Measurements from ENCODE around the gene LYRM9. TPM values are rescaled to one million over a fixed set of nuclear protein-coding genes. Genes with fewer than 3 reads are reported as not detected.
"Not testable (repeated sequence)": the region's sequence is repeated elsewhere in the genome, so short reads cannot be mapped to it uniquely, and the experiment has no call there.

The LYRM9 gene
- total RNA-seq, 5 donors from 2014 or later (not counting 1 experiment from before 2014, with no cell fraction given) = 11.7 to 19.2 (median 14.2) TPM

GRCh38 chr17:27848931-27849330, 44.2 kb downstream of the LYRM9 start:
- H3K27ac ChIP-seq (ENCODE audit: low read length) = no peak overlapping the region

GRCh38 chr17:27846808-27847307, 46.3 kb downstream of the LYRM9 start:
- Histone ChIP-seq H3K4me3 (ENCODE audit: control insufficient read depth in 1 of 2, extremely low read depth in 1 of 2, low read length in 1 of 2) (peak overlapping the region; percentile 25 to 33), H3K4me1 (ENCODE audit: control insufficient read depth in 1 of 2, extremely low read depth in 1 of 2, insufficient read depth in 2 of 2, low read length in 2 of 2) (peaks cover 0 to 14% of the 10 kb centered on the region in 2 experiments), H3K27ac (ENCODE audit: low read length) (peak overlapping the region; percentile 52)
- H3K27me3 ChIP-seq (replicated peaks in 1 of 2; ENCODE audit: control insufficient read depth in 2 of 2, extremely low read depth in 1 of 2, insufficient read depth in 2 of 2, low read length in 1 of 2); H3K9me3 ChIP-seq; POLR2A ChIA-PET; H3K36me3 Mint-ChIP-seq; H3K36me3 ChIP-seq (ENCODE audit: control insufficient read depth in 2 of 2, extremely low read depth in 1 of 2, insufficient read depth in 1 of 2, low read length in 1 of 2); H3K27me3 Mint-ChIP-seq; ATAC-seq (replicated peaks in 1 of 4); DNase-seq; H3K9me3 Mint-ChIP-seq: not testable (repeated sequence)
- CTCF ChIA-PET = interaction anchor here (0.6 to 2.0 kb wide), 6 partner anchors 15 to 441 kb away, joined by 3 to 16 read pairs (median 4); no protein-coding TSS in a partner anchor
- Mint-ChIP-seq H3K4me1 (peaks cover 21 to 22% (median 22%) of the 10 kb centered on the region in 3 donors), H3K27ac (peak overlapping the region; percentile 90 to 95), H3K4me3 (peak overlapping the region; percentile 77 to 80 (median 77))
- WGBS (ENCODE audit: insufficient coverage) = 96% methylated on average over 10 of the region's 11 CpGs

More at GRCh38 chr17:27848931-27849330, 44.2 kb downstream of the LYRM9 start:
- peaks cover 21 to 22% (median 22%) of the 10 kb centered on the region in 3 donors for H3K4me1 Mint-ChIP-seq
- H3K9me3 ChIP-seq = no peaks in the 10 kb centered on the region
- H3K9me3 Mint-ChIP-seq = no peaks in the 10 kb centered on the region
- H3K4me1 ChIP-seq (ENCODE audit: control insufficient read depth in 1 of 2, extremely low read depth in 1 of 2, insufficient read depth in 2 of 2, low read length in 2 of 2) = peaks cover 0 to 14% of the 10 kb centered on the region in 2 experiments
- no peak overlapping the region for H3K27ac Mint-ChIP-seq
- DNase-seq (no peak), ATAC-seq (replicated peaks in 1 of 4) (no peak)
- 100% methylated on average over 1 of the region's 3 CpGs for WGBS (ENCODE audit: insufficient coverage)
- H3K4me3 Mint-ChIP-seq = no peak overlapping the region
- POLR2A ChIA-PET = no interaction called here
- no peaks in the 10 kb centered on the region for H3K36me3 ChIP-seq (ENCODE audit: control insufficient read depth in 2 of 2, extremely low read depth in 1 of 2, insufficient read depth in 1 of 2, low read length in 1 of 2)
- CTCF ChIA-PET = no interaction called here
- no peaks in the 10 kb centered on the region for H3K36me3 Mint-ChIP-seq
- H3K4me3 ChIP-seq (ENCODE audit: control insufficient read depth in 1 of 2, extremely low read depth in 1 of 2, low read length in 1 of 2) = no peak overlapping the region
- H3K27me3 ChIP-seq (replicated peaks in 1 of 2; ENCODE audit: control insufficient read depth in 2 of 2, extremely low read depth in 1 of 2, insufficient read depth in 2 of 2, low read length in 1 of 2) = peaks cover 0 to 6% of the 10 kb centered on the region in 2 experiments
- no peaks in the 10 kb centered on the region for H3K27me3 Mint-ChIP-seq

GRCh38 chr17:27846042-27846655, 47.0 kb downstream of the LYRM9 start:
- Mint-ChIP-seq H3K36me3 (no peaks in the 10 kb centered on the region), H3K27me3 (no peaks in the 10 kb centered on the region), H3K27ac (peak overlapping the region; percentile 90 to 95), H3K4me1 (peaks cover 21 to 22% (median 22%) of the 10 kb centered on the region in 3 donors), H3K4me3 (peak overlapping the region; percentile 77 to 80 (median 77)), H3K9me3 (no peaks in the 10 kb centered on the region)
- peak; percentile 62 to 90 (median 74) for ATAC-seq (replicated peaks in 1 of 4)
- Histone ChIP-seq H3K4me3 (ENCODE audit: control insufficient read depth in 1 of 2, extremely low read depth in 1 of 2, low read length in 1 of 2) (peak overlapping the region; percentile 25 to 33), H3K27me3 (replicated peaks in 1 of 2; ENCODE audit: control insufficient read depth in 2 of 2, extremely low read depth in 1 of 2, insufficient read depth in 2 of 2, low read length in 1 of 2) (no peaks in the 10 kb centered on the region), H3K36me3 (ENCODE audit: control insufficient read depth in 2 of 2, extremely low read depth in 1 of 2, insufficient read depth in 1 of 2, low read length in 1 of 2) (no peaks in the 10 kb centered on the region), H3K9me3 (no peaks in the 10 kb centered on the region), H3K4me1 (ENCODE audit: control insufficient read depth in 1 of 2, extremely low read depth in 1 of 2, insufficient read depth in 2 of 2, low read length in 2 of 2) (peaks cover 0 to 14% of the 10 kb centered on the region in 2 experiments), H3K27ac (ENCODE audit: low read length) (peak overlapping the region; percentile 52)
- ChIA-PET POLR2A (interaction anchor here (0.6 to 0.7 kb wide), 2 partner anchors 14 to 489 kb away, joined by 3 to 7 read pairs; partner anchors contain the start of gene TNFAIP1 (in 1 of the 2)), CTCF (interaction anchor here (0.7 to 2.0 kb wide), 4 partner anchors 14 to 40 kb away, joined by 3 to 16 read pairs (median 5); no protein-coding TSS in a partner anchor)
- 0% methylated on average over 22 of the region's 23 CpGs for WGBS (ENCODE audit: insufficient coverage)
- DNase-seq = peak in 32 of 35 experiments; percentile 1 to 64 (median 22)

GRCh38 chr17:27845264-27846041, 47.7 kb downstream of the LYRM9 start:
- ChIA-PET CTCF (interaction anchor here (1.2 to 2.0 kb wide), 3 partner anchors 18 to 40 kb away, joined by 4 to 16 read pairs (median 5); no protein-coding TSS in a partner anchor), POLR2A (interaction anchor here (0.6 to 0.7 kb wide), 2 partner anchors 35 to 490 kb away, joined by 3 read pairs; partner anchors contain the start of gene TNFAIP1 (in 1 of the 2))
- H3K4me3 Mint-ChIP-seq = peak overlapping the region in 1 of 3 donors; percentile 80
- peaks cover 21 to 22% (median 22%) of the 10 kb centered on the region in 3 donors for H3K4me1 Mint-ChIP-seq
- no peaks in the 10 kb centered on the region for H3K9me3 Mint-ChIP-seq
- no peaks in the 10 kb centered on the region for H3K27me3 ChIP-seq (replicated peaks in 1 of 2; ENCODE audit: control insufficient read depth in 2 of 2, extremely low read depth in 1 of 2, insufficient read depth in 2 of 2, low read length in 1 of 2)
- no peaks in the 10 kb centered on the region for H3K36me3 ChIP-seq (ENCODE audit: control insufficient read depth in 2 of 2, extremely low read depth in 1 of 2, insufficient read depth in 1 of 2, low read length in 1 of 2)
- no peak overlapping the region for H3K4me3 ChIP-seq (ENCODE audit: control insufficient read depth in 1 of 2, extremely low read depth in 1 of 2, low read length in 1 of 2)
- 82% methylated on average over 7 of the region's 13 CpGs for WGBS (ENCODE audit: insufficient coverage)
- H3K27ac ChIP-seq (ENCODE audit: low read length) = no peak overlapping the region
- H3K36me3 Mint-ChIP-seq = no peaks in the 10 kb centered on the region
- H3K27ac Mint-ChIP-seq = peak overlapping the region; percentile 90 to 95
- ATAC-seq (replicated peaks in 1 of 4) = no peak
- H3K9me3 ChIP-seq = no peaks in the 10 kb centered on the region
- H3K27me3 Mint-ChIP-seq = no peaks in the 10 kb centered on the region
- DNase-seq = peak in 1 of 35 experiments; percentile 6
- peaks cover 0 to 14% of the 10 kb centered on the region in 2 experiments for H3K4me1 ChIP-seq (ENCODE audit: control insufficient read depth in 1 of 2, extremely low read depth in 1 of 2, insufficient read depth in 2 of 2, low read length in 2 of 2)

- Histone ChIP-seq H3K4me3 (ENCODE audit: control insufficient read depth in 1 of 2, extremely low read depth in 1 of 2, low read length in 1 of 2) (no peak overlapping the region), H3K4me1 (ENCODE audit: control insufficient read depth in 1 of 2, extremely low read depth in 1 of 2, insufficient read depth in 2 of 2, low read length in 2 of 2) (no peaks in the 10 kb centered on the region), H3K27ac (ENCODE audit: low read length) (no peak overlapping the region), H3K27me3 (replicated peaks in 1 of 2; ENCODE audit: control insufficient read depth in 2 of 2, extremely low read depth in 1 of 2, insufficient read depth in 2 of 2, low read length in 1 of 2) (no peaks in the 10 kb centered on the region), H3K36me3 (ENCODE audit: control insufficient read depth in 2 of 2, extremely low read depth in 1 of 2, insufficient read depth in 1 of 2, low read length in 1 of 2) (no peaks in the 10 kb centered on the region), H3K9me3 (no peaks in the 10 kb centered on the region)
- no peaks in the 10 kb centered on the region for H3K36me3 Mint-ChIP-seq
- no peaks in the 10 kb centered on the region for H3K27me3 Mint-ChIP-seq
- ChIA-PET CTCF (no interaction called here), POLR2A (no interaction called here)
- no CpG with 5 or more reads among the region's 1 CpG for WGBS (ENCODE audit: insufficient coverage)
- no peaks in the 10 kb centered on the region for H3K9me3 Mint-ChIP-seq
- peaks cover 4 to 6% (median 5%) of the 10 kb centered on the region in 3 donors for H3K4me1 Mint-ChIP-seq
- H3K4me3 Mint-ChIP-seq = no peak overlapping the region
- ATAC-seq (replicated peaks in 1 of 4) (no peak), DNase-seq (no peak)
- no peak overlapping the region for H3K27ac Mint-ChIP-seq
Observed at GRCh38 chr17:27840688-27841087, 52.5 kb downstream of the LYRM9 start.

- POLR2A ChIA-PET = not testable (repeated sequence)
- no CpG with 5 or more reads among the region's 1 CpG for WGBS (ENCODE audit: insufficient coverage)
Observed at GRCh38 chr17:27840406-27840678, 52.8 kb downstream of the LYRM9 start.

More at GRCh38 chr17:27840406-27840678, 52.8 kb downstream of the LYRM9 start:
- H3K9me3 Mint-ChIP-seq; CTCF ChIA-PET; H3K4me1 ChIP-seq (ENCODE audit: control insufficient read depth in 1 of 2, extremely low read depth in 1 of 2, insufficient read depth in 2 of 2, low read length in 2 of 2); H3K27me3 ChIP-seq (replicated peaks in 1 of 2; ENCODE audit: control insufficient read depth in 2 of 2, extremely low read depth in 1 of 2, insufficient read depth in 2 of 2, low read length in 1 of 2); ATAC-seq (replicated peaks in 1 of 4); H3K27ac ChIP-seq (ENCODE audit: low read length); H3K4me1 Mint-ChIP-seq; H3K27ac Mint-ChIP-seq; H3K4me3 ChIP-seq (ENCODE audit: control insufficient read depth in 1 of 2, extremely low read depth in 1 of 2, low read length in 1 of 2); H3K27me3 Mint-ChIP-seq; H3K4me3 Mint-ChIP-seq; H3K36me3 ChIP-seq (ENCODE audit: control insufficient read depth in 2 of 2, extremely low read depth in 1 of 2, insufficient read depth in 1 of 2, low read length in 1 of 2); H3K36me3 Mint-ChIP-seq; H3K9me3 ChIP-seq; DNase-seq: not testable (repeated sequence)

Measured in T-cell (primary cell).